CD14-positive monocyte (primary cell): ENCODE results near the gene CFAP410. TPM values are rescaled to one million over a fixed set of nuclear protein-coding genes. Genes with fewer than 3 reads are reported as not detected.

Experiments
- DNase-seq, 3 donors: peaks; one replicate each; pipeline ENCODE4 v3.0.0-alpha.2; 2011 to 2022
- H2AFZ ChIP-seq: 2 replicates; pipeline ENCODE4 v1.6.0; 2012; ENCODE audit warnings: mild to moderate bottlenecking, low read depth, low read length, inconsistent platforms; ENCODE audit not compliant: insufficient read depth, poor library complexity, severe bottlenecking
- H3K27ac ChIP-seq, 2 donors: 1 replicate in 1 of 2; 2 replicates in 1 of 2; pipeline ENCODE4 v1.5.1; 2012 to 2013; ENCODE audit warnings: low read length in 2 of 2, control low read depth in 1 of 2, inconsistent platforms in 1 of 2, low read depth in 1 of 2, mild to moderate bottlenecking in 1 of 2
- H3K27me3 ChIP-seq, 2 donors: one replicate each; pipeline versions ENCODE4 v1.6.0 to v1.6.1; 2011 to 2013; ENCODE audit warnings: low read length in 2 of 2; ENCODE audit not compliant: control insufficient read depth in 2 of 2, insufficient read depth in 2 of 2
- H3K36me3 ChIP-seq, 2 donors: replicated peaks in 1 of 2; 1 replicate in 1 of 2; 2 replicates in 1 of 2; pipeline versions ENCODE4 v1.5.1 to v1.6.1; 2012 to 2013; ENCODE audit warnings: low read length in 2 of 2, control low read depth in 1 of 2, inconsistent platforms in 1 of 2, mild to moderate bottlenecking in 1 of 2; ENCODE audit not compliant: insufficient read depth in 2 of 2, control insufficient read depth in 1 of 2
- H3K4me1 ChIP-seq, 2 donors: 1 replicate in 1 of 2; 2 replicates in 1 of 2; pipeline versions ENCODE4 v1.5.1 to v1.6.1; 2012 to 2013; ENCODE audit warnings: low read length in 2 of 2, control low read depth in 1 of 2, inconsistent platforms in 1 of 2, mild to moderate bottlenecking in 1 of 2, moderate library complexity in 1 of 2; ENCODE audit not compliant: insufficient read depth in 2 of 2, control insufficient read depth in 1 of 2
- H3K4me2 ChIP-seq: replicated peaks from 2 replicates; pipeline ENCODE3; 2012; ENCODE audit warnings: low read length, moderate library complexity, mild to moderate bottlenecking; ENCODE audit not compliant: poor library complexity, severe bottlenecking; ENCODE audit errors: extremely low read depth
- H3K4me3 ChIP-seq, 3 experiments: fragments of 200-600 bp in 1 of 3; sonication (generic) in 1 of 3; replicated peaks in 1 of 3; 1 replicate in 2 of 3; 2 replicates in 1 of 3; pipeline ENCODE4 v1.5.1; 2011 to 2013; ENCODE audit warnings: low read length in 3 of 3, mild to moderate bottlenecking in 3 of 3, control low read depth in 2 of 3, low read depth in 2 of 3, inconsistent platforms in 1 of 3, moderate library complexity in 1 of 3
- H3K79me2 ChIP-seq: 2 replicates; pipeline ENCODE4 v1.6.0; 2012; ENCODE audit warnings: mild to moderate bottlenecking, control low read depth, inconsistent platforms, low read length, moderate library complexity; ENCODE audit not compliant: insufficient read depth
- H3K9ac ChIP-seq: 2 replicates; pipeline ENCODE4 v1.6.0; 2017; ENCODE audit warnings: low read length, mild to moderate bottlenecking; ENCODE audit not compliant: insufficient read depth, poor library complexity, severe bottlenecking
- H3K9me3 ChIP-seq, 2 donors: replicated peaks in 1 of 2; 1 replicate in 1 of 2; 2 replicates in 1 of 2; pipeline versions ENCODE4 v1.5.1 to v1.6.1; 2012 to 2013; ENCODE audit warnings: low read length in 2 of 2, control low read depth in 1 of 2; ENCODE audit not compliant: control insufficient read depth in 1 of 2, insufficient read depth in 1 of 2
- H4K20me1 ChIP-seq: 2 replicates; pipeline ENCODE4 v1.6.0; 2012; ENCODE audit warnings: mild to moderate bottlenecking, low read length, control low read depth, moderate library complexity; ENCODE audit not compliant: insufficient read depth
- H3K27ac Mint-ChIP-seq, 7 donors: one replicate each; pipeline ENCODE4 v1.8.0; 2020; ENCODE audit warnings: mild to moderate bottlenecking in 7 of 7, mixed read lengths in 7 of 7, moderate library complexity in 6 of 7, inconsistent platforms in 2 of 7
- H3K27me3 Mint-ChIP-seq, 3 donors: one replicate each; pipeline ENCODE4 v1.8.0; 2021 to 2022; ENCODE audit warnings: low read depth in 3 of 3, mild to moderate bottlenecking in 3 of 3, mixed read lengths in 3 of 3, moderate library complexity in 3 of 3, inconsistent platforms in 1 of 3
- H3K36me3 Mint-ChIP-seq, 2 donors: one replicate each; pipeline ENCODE4 v1.8.0; 2020; ENCODE audit warnings: mixed read lengths in 2 of 2, inconsistent platforms in 1 of 2, mild to moderate bottlenecking in 1 of 2
- H3K4me1 Mint-ChIP-seq: one replicate; pipeline ENCODE4 v1.8.0; 2020; ENCODE audit warnings: mild to moderate bottlenecking, mixed read lengths
- H3K4me3 Mint-ChIP-seq, 2 donors: one replicate each; pipeline ENCODE4 v1.8.0; 2020; ENCODE audit warnings: mild to moderate bottlenecking in 2 of 2, mixed read lengths in 2 of 2, moderate library complexity in 1 of 2
- H3K9me3 Mint-ChIP-seq, 7 donors: one replicate each; pipeline ENCODE4 v1.8.0; 2020 to 2022; ENCODE audit warnings: mixed read lengths in 7 of 7, mild to moderate bottlenecking in 6 of 7, moderate library complexity in 6 of 7, inconsistent platforms in 2 of 7
- WGBS: methylation state at CpG from one replicate; pipeline ENCODE4 v1.1.5; 2013; ENCODE audit warnings: missing lambda C conversion rate; ENCODE audit not compliant: insufficient coverage; 5-methylcytosine and 5-hydroxymethylcytosine counted together
- intact Hi-C, 2 donors: fragments of 100-400 bp; cut with micrococcal nuclease; formaldehyde crosslinking; loops; one replicate each; pipeline versions ENCODE4 v1.15.0 to v1.15.1; 2023
- polyA plus RNA-seq, 3 donors: library from polyadenylated mRNA; depleted of rRNA in 1 of 3; unstranded in 2 of 3; stranded (reverse) in 1 of 3; fragments of 300-500 nt in 2 of 3; fragments of >200 nt in 1 of 3; fragmentation: Illumina TruSeq in 2 of 3; gene quantifications; 1 replicate in 2 of 3; 2 replicates in 1 of 3; pipeline ENCODE4 v1.2.3, GENCODE V29; 2012 to 2021
- TF ChIP-seq, protein P1 (sequence below): fragments of 200-600 bp; IDR thresholded peaks from one replicate; pipeline ENCODE4 v1.8.0; 2022; ENCODE audit warnings: antibody characterized with exemption, mild to moderate bottlenecking

Gene CFAP410
- polyA plus RNA-seq, 3 donors = 14.8 to 23.5 (median 17.3) TPM

GRCh38 chr21:44313451-44313850, 25.7 kb downstream of the CFAP410 start:
- Mint-ChIP-seq H3K27me3 (no peaks in the 10 kb centered on the region), H3K27ac (no peak overlapping the region), H3K4me3 (no peak overlapping the region), H3K4me1 (no peaks in the 10 kb centered on the region), H3K36me3 (peaks cover 40 to 79% of the 10 kb centered on the region in 2 donors), H3K9me3 (no peaks in the 10 kb centered on the region)
- no peak overlapping the region for H3K4me2 ChIP-seq
- H4K20me1 ChIP-seq = peaks cover 63% of the 10 kb centered on the region
- intact Hi-C loops = no loop called here
- H3K4me1 ChIP-seq = no peaks in the 10 kb centered on the region
- no peak overlapping the region for H3K9ac ChIP-seq
- WGBS = 95% methylated on average over 6 of the region's 13 CpGs
- DNase-seq = no peak
- H3K27me3 ChIP-seq = no peaks in the 10 kb centered on the region
- no peaks in the 10 kb centered on the region for H3K79me2 ChIP-seq
- TF ChIP-seq, protein P1, sequence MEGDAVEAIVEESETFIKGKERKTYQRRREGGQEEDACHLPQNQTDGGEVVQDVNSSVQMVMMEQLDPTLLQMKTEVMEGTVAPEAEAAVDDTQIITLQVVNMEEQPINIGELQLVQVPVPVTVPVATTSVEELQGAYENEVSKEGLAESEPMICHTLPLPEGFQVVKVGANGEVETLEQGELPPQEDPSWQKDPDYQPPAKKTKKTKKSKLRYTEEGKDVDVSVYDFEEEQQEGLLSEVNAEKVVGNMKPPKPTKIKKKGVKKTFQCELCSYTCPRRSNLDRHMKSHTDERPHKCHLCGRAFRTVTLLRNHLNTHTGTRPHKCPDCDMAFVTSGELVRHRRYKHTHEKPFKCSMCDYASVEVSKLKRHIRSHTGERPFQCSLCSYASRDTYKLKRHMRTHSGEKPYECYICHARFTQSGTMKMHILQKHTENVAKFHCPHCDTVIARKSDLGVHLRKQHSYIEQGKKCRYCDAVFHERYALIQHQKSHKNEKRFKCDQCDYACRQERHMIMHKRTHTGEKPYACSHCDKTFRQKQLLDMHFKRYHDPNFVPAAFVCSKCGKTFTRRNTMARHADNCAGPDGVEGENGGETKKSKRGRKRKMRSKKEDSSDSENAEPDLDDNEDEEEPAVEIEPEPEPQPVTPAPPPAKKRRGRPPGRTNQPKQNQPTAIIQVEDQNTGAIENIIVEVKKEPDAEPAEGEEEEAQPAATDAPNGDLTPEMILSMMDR = no peak
- H3K27ac ChIP-seq = no peak overlapping the region
- no peaks in the 10 kb centered on the region for H3K9me3 ChIP-seq
- no peak overlapping the region for H2AFZ ChIP-seq
- H3K36me3 ChIP-seq = peaks cover 87 to 96% of the 10 kb centered on the region in 2 donors
- no peak overlapping the region for H3K4me3 ChIP-seq

- Histone ChIP-seq H3K79me2 (no peaks in the 10 kb centered on the region), H3K9ac (no peak overlapping the region), H3K27ac (no peak overlapping the region), H3K27me3 (no peaks in the 10 kb centered on the region), H3K9me3 (no peaks in the 10 kb centered on the region), H3K4me1 (no peaks in the 10 kb centered on the region), H3K36me3 (peaks cover 86 to 95% of the 10 kb centered on the region in 2 donors), H4K20me1 (peaks cover 68% of the 10 kb centered on the region), H3K4me2 (no peak overlapping the region), H2AFZ (no peak overlapping the region), H3K4me3 (no peak overlapping the region)
- no peaks in the 10 kb centered on the region for H3K4me1 Mint-ChIP-seq
- H3K27ac Mint-ChIP-seq = peak overlapping the region in 1 of 7 donors; percentile 68
- intact Hi-C loops = no loop called here
- H3K4me3 Mint-ChIP-seq = no peak overlapping the region
- H3K36me3 Mint-ChIP-seq = peaks cover 43 to 79% of the 10 kb centered on the region in 2 donors
- no peak for DNase-seq
- no peaks in the 10 kb centered on the region for H3K9me3 Mint-ChIP-seq
- H3K27me3 Mint-ChIP-seq = peaks cover 0 to 2% (median 0%) of the 10 kb centered on the region in 3 donors
- TF ChIP-seq, protein P1 = no peak
- WGBS = 97% methylated on average over 19 of the region's 19 CpGs
These were observed 26.5 kb downstream of the CFAP410 start for GRCh38 chr21:44312716-44313115.
